HepG2 (cell line): ENCODE results near the gene DDAH2. TPM values are rescaled to one million over a fixed set of nuclear protein-coding genes. Genes with fewer than 3 reads are reported as not detected.

Source experiments
- ARID3A ChIP-seq: IDR thresholded peaks from 2 replicates; pipeline ENCODE4 v1.6.1; 2012; ENCODE audit warnings: low read depth, low read length, improper control_type of control experiment
- BRCA1 ChIP-seq: sonication (generic); formaldehyde crosslinking; IDR thresholded peaks from 2 replicates; pipeline ENCODE4 v1.4.0; 2020; ENCODE audit warnings: missing genetic modification reagents
- CSRNP2 ChIP-seq: sonication (generic); formaldehyde crosslinking; conservative IDR thresholded peaks from 2 replicates; pipeline ENCODE4 v1.8.0; 2022; ENCODE audit warnings: low read depth, missing genetic modification reagents
- FIP1L1 ChIP-seq: fragments of 200-400 bp; formaldehyde crosslinking; IDR thresholded peaks from 2 replicates; pipeline ENCODE4 v1.6.1; 2018; ENCODE audit warnings: low read depth, mild to moderate bottlenecking, low read length, moderate library complexity, borderline replicate concordance; ENCODE audit not compliant: insufficient read depth
- FOXC1 ChIP-seq: sonication (generic); formaldehyde crosslinking; IDR thresholded peaks from 2 replicates; pipeline ENCODE4 v1.8.0; 2022; ENCODE audit warnings: mild to moderate bottlenecking, missing genetic modification reagents, borderline replicate concordance
- FOXK2 ChIP-seq: fragments of 450-650 bp; IDR thresholded peaks from 2 replicates; pipeline ENCODE4 v1.6.1; 2016
- GPBP1L1 ChIP-seq: sonication (generic); formaldehyde crosslinking; IDR thresholded peaks from 2 replicates; pipeline ENCODE4 v1.5.0; 2020; ENCODE audit warnings: mild to moderate bottlenecking, missing genetic modification reagents
- KIAA2018 ChIP-seq: sonication (generic); formaldehyde crosslinking; IDR thresholded peaks from 2 replicates; pipeline ENCODE4 v1.5.0; 2020; ENCODE audit warnings: mild to moderate bottlenecking, missing genetic modification reagents, borderline replicate concordance
- REPIN1 ChIP-seq: sonication (generic); formaldehyde crosslinking; IDR thresholded peaks from 2 replicates; pipeline ENCODE4 v1.8.0; 2022; ENCODE audit warnings: missing genetic modification reagents, low read depth, mild to moderate bottlenecking, borderline replicate concordance
- RFX3 ChIP-seq: IDR thresholded peaks from 2 replicates; pipeline ENCODE4 v1.6.1; 2016; ENCODE audit warnings: missing biosample characterization, missing genetic modification reagents
- ZBTB38 ChIP-seq: sonication (generic); formaldehyde crosslinking; IDR thresholded peaks from 2 replicates; pipeline ENCODE4 v1.5.1; 2020; ENCODE audit warnings: mild to moderate bottlenecking, missing genetic modification reagents
- ZFP37 ChIP-seq: sonication (generic); formaldehyde crosslinking; IDR thresholded peaks from 2 replicates; pipeline ENCODE4 v1.4.0; 2020; ENCODE audit warnings: missing genetic modification reagents, borderline replicate concordance
- ZKSCAN8 ChIP-seq: IDR thresholded peaks from 2 replicates; pipeline ENCODE4 v1.6.1; 2016; ENCODE audit warnings: borderline replicate concordance, missing genetic modification reagents, missing compliant biosample characterization
- ZNF468 ChIP-seq: sonication (generic); formaldehyde crosslinking; IDR thresholded peaks from 2 replicates; pipeline ENCODE4 v1.8.0; 2022; ENCODE audit warnings: mild to moderate bottlenecking, moderate library complexity, missing genetic modification reagents
- ZNF572 ChIP-seq: sonication (generic); formaldehyde crosslinking; IDR thresholded peaks from 2 replicates; pipeline ENCODE4 v1.5.1; 2020; ENCODE audit warnings: mild to moderate bottlenecking, missing genetic modification reagents
- ZNF576 ChIP-seq: sonication (generic); formaldehyde crosslinking; IDR thresholded peaks from 2 replicates; pipeline ENCODE4 v1.4.0; 2020; ENCODE audit warnings: mild to moderate bottlenecking, missing genetic modification reagents
- polyA plus RNA-seq, 8 experiments: library from polyadenylated mRNA; depleted of rRNA in 3 of 8; stranded (reverse) in 7 of 8; unstranded in 1 of 8; fragments of >200 nt; fragmentation: Illumina TruSeq in 4 of 8; extraction: Trizol in 4 of 8; gene quantifications; 2 replicates each; pipeline versions ENCODE4 v1.2.1 to v1.2.3, GENCODE V29; 2011 to 2016; ENCODE audit warnings: low read depth in 4 of 8, missing spikeins in 1 of 8, mixed read lengths in 1 of 8; ENCODE audit not compliant: insufficient read depth in 1 of 8
- total RNA-seq, 5 experiments: library from RNA; depleted of rRNA; stranded (reverse); fragments of >200 nt; fragmentation: Illumina TruSeq; extraction: Trizol; gene quantifications; 2 replicates each; pipeline ENCODE4 v1.2.3, GENCODE V29; 2016; ENCODE audit warnings: low read depth in 1 of 5

Gene DDAH2
- total and polyA plus RNA-seq, 2 of the 13 experiments (the other 11 are each of a cell fraction or from before 2014, with no cell fraction given), result 16.4 to 21.1 TPM

GRCh38 chr6:31729979-31730630 is 1.0 kb upstream of the DDAH2 start (continued):
- no peak for TF ChIP-seq ZNF576
- no peak for TF ChIP-seq FOXK2
- TF ChIP-seq ZNF572 (CRISPR knock-in tag), result peak; percentile 93
- TF ChIP-seq GPBP1L1, result no peak
- TF ChIP-seq CSRNP2, result no peak
- TF ChIP-seq FOXC1 (CRISPR knock-in tag), result no peak
- peak; percentile 88 for TF ChIP-seq ZFP37
- TF ChIP-seq FIP1L1, result peak; percentile 99; the same call in 1 of the 2 replicates
- TF ChIP-seq RFX3, result no peak
- TF ChIP-seq BRCA1 (CRISPR knock-in tag), result peak; percentile 22; the same call in 1 of the 2 replicates
- TF ChIP-seq ARID3A, result no peak
- peak; percentile 98 for TF ChIP-seq ZBTB38 (CRISPR knock-in tag)
- TF ChIP-seq ZKSCAN8, result no peak
- TF ChIP-seq REPIN1, result peak; percentile 9; the same call in 1 of the 2 replicates
- peak; percentile 36; the same call in 1 of the 2 replicates for TF ChIP-seq KIAA2018 (CRISPR knock-in tag)
- no peak for TF ChIP-seq ZNF468 (CRISPR knock-in tag)
